SK-N-MC (cell line): Measurements from ENCODE around the gene FOXP4.

Experiments
- EZH2 ChIP-seq: fragments of 200-600 bp; sonication (generic); IDR thresholded peaks from one replicate; pipeline ENCODE4 v1.6.1; 2017; ENCODE audit warnings: antibody characterized with exemption
- FOXP2 ChIP-seq: optimal IDR thresholded peaks from 2 replicates; pipeline ENCODE3; 2011; ENCODE audit warnings: mild to moderate bottlenecking, moderate library complexity; ENCODE audit not compliant: insufficient read depth; ENCODE audit errors: extremely low read length, control extremely low read depth
- POLR2AphosphoS5 ChIP-seq: IDR thresholded peaks from 2 replicates; pipeline ENCODE4 v1.6.1; 2012; ENCODE audit warnings: mild to moderate bottlenecking, low read depth, low read length, borderline replicate concordance

DNA sequence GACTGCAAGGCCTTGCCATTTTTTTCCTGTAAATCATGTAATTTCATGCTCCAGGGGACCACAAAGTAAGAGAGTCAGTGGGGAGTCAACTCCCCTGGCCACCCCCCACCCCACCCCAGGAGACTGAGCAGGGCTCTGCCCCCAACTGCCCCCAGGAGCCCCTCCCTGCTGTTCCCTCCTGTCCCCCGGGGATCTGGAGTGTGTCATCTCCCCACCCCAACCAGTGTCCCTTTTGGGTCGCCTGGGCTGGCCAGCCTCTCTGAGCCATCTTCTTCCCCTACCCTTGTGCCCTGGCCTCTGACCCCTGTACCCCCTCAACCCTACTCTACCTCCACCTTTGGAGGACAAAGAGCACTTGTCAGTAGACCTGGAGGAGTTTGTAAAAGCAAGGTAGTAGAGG is 29.4 kb downstream of the FOXP4 start:
- no peak for TF ChIP-seq EZH2
- no peak for TF ChIP-seq POLR2AphosphoS5
- TF ChIP-seq FOXP2 = no peak
